ENCODE measurements around the gene DUS4L.

- no peak for TF ChIP-seq POLR2A (IDR thresholded peaks at IDR 0.05)
- TF ChIP-seq CTCF (IDR thresholded peaks at IDR 0.05) = no peak
These were observed 36.6 kb upstream of the DUS4L start for GRCh38 chr7:107527196-107527595.

Data from tibial nerve (tissue), 3 donors.